BLaER1 treated with 17β-estradiol and CSF1 and Interleukin-3, amounts not matched to agents 10 nM and 100 nM (cell line): ENCODE data around the gene UVSSA.

Source experiments
- H3K27ac ChIP-seq, 11 experiments: shearing (Covaris generic); formaldehyde crosslinking; 2 replicates each; pipeline ENCODE4 v1.8.1; 2022
- H3K27me3 ChIP-seq, 11 experiments: shearing (Covaris generic); formaldehyde crosslinking; 2 replicates each; pipeline ENCODE4 v1.8.1; 2022
- H3K36me3 ChIP-seq, 11 experiments: shearing (Covaris generic); formaldehyde crosslinking; 2 replicates each; pipeline ENCODE4 v1.8.1; 2022
- H3K4me1 ChIP-seq, 10 experiments: shearing (Covaris generic); formaldehyde crosslinking; 2 replicates each; pipeline ENCODE4 v1.8.1; 2022
- H3K4me2 ChIP-seq, 11 experiments: shearing (Covaris generic); formaldehyde crosslinking; 2 replicates each; pipeline ENCODE4 v1.8.1; 2022
- H3K4me3 ChIP-seq, 10 experiments: shearing (Covaris generic); formaldehyde crosslinking; 2 replicates each; pipeline ENCODE4 v1.8.1; 2022
- H3K9ac ChIP-seq, 11 experiments: shearing (Covaris generic); formaldehyde crosslinking; 2 replicates each; pipeline ENCODE4 v1.8.1; 2022
- H3K9me3 ChIP-seq, 11 experiments: shearing (Covaris generic); formaldehyde crosslinking; replicated peaks in 1 of 11; 2 replicates each; pipeline ENCODE4 v1.8.1; 2022
- H4K20me1 ChIP-seq, 11 experiments: shearing (Covaris generic); formaldehyde crosslinking; 2 replicates each; pipeline ENCODE4 v1.8.1; 2022
- Cebpa-rat ChIP-seq, 11 experiments: shearing (Covaris generic); IDR thresholded peaks; 2 replicates each; pipeline ENCODE4 v1.8.1; 2022

Gene UVSSA

DNA sequence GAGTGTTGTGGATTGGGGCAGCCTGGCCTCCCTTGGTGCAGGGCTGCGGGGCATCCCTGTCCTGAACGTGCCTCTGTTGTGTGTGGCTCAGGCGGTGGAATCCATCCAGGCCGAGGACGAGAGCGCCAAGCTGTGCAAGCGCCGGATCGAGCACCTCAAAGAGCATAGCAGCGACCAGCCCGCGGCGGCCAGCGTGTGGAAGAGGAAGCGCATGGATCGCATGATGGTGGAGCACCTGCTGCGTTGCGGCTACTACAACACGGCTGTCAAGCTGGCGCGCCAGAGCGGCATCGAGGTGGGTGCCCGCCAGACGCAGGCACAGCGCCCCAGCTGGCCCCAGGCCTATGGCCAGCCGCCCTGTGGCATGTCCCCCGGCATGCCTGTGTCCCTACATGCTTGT, 31.7 kb upstream of the UVSSA start:
- Histone ChIP-seq H3K27me3 (no peaks in the 10 kb centered on the region), H3K36me3 (peaks cover 77 to 82% (median 79%) of the 10 kb centered on the region in 11 experiments), H3K27ac (no peak overlapping the region), H3K9ac (no peak overlapping the region), H3K4me1 (peaks cover 19 to 27% (median 19%) of the 10 kb centered on the region in 10 experiments), H3K4me2 (no peak overlapping the region), H3K4me3 (no peak overlapping the region), H3K9me3 (peaks cover 0 to 19% (median 10%) of the 10 kb centered on the region in 11 experiments; a peak in 13 of 22 replicates), H4K20me1 (peaks cover 32 to 80% (median 63%) of the 10 kb centered on the region in 11 experiments)
- TF ChIP-seq Cebpa-rat (IDR thresholded peaks at IDR 0.05) = no peak

- H3K9me3 ChIP-seq = peaks cover 0 to 19% (median 10%) of the 10 kb centered on the region in 11 experiments; a peak in 13 of 22 replicates
- peaks cover 12 to 20% (median 13%) of the 10 kb centered on the region in 10 experiments for H3K4me1 ChIP-seq
- H3K36me3 ChIP-seq = peaks cover 82 to 89% (median 85%) of the 10 kb centered on the region in 11 experiments
- no peak for TF ChIP-seq Cebpa-rat (IDR thresholded peaks at IDR 0.05)
- peaks cover 25 to 79% (median 57%) of the 10 kb centered on the region in 11 experiments for H4K20me1 ChIP-seq
- H3K27me3 ChIP-seq = no peaks in the 10 kb centered on the region
- H3K4me2 ChIP-seq = no peak overlapping the region
- no peak overlapping the region for H3K27ac ChIP-seq
- H3K9ac ChIP-seq = peak overlapping the region in 1 of 11 experiments; percentile 18; a peak in 1 of 22 replicates
- no peak overlapping the region for H3K4me3 ChIP-seq
Observed at GRCh38 chr4:1315836-1316536, 31.0 kb upstream of the UVSSA start.

- H3K27ac ChIP-seq = no peak overlapping the region
- H3K9ac ChIP-seq = peak overlapping the region in 1 of 11 experiments; percentile 18; a peak in 1 of 22 replicates
- no peaks in the 10 kb centered on the region for H3K27me3 ChIP-seq
- peaks cover 18 to 79% (median 57%) of the 10 kb centered on the region in 11 experiments; a peak in 20 of 22 replicates for H4K20me1 ChIP-seq
- TF ChIP-seq Cebpa-rat (IDR thresholded peaks at IDR 0.05) = no peak
- H3K4me1 ChIP-seq = peaks cover 5 to 13% (median 6%) of the 10 kb centered on the region in 10 experiments
- H3K36me3 ChIP-seq = peaks cover 85 to 94% (median 92%) of the 10 kb centered on the region in 11 experiments
- H3K9me3 ChIP-seq = peaks cover 0 to 19% (median 10%) of the 10 kb centered on the region in 11 experiments; a peak in 13 of 22 replicates
- H3K4me2 ChIP-seq = no peak overlapping the region
- no peak overlapping the region for H3K4me3 ChIP-seq
Observed at GRCh38 chr4:1316537-1317168, 30.4 kb upstream of the UVSSA start.

- Histone ChIP-seq H3K4me3 (no peak overlapping the region), H3K27me3 (no peaks in the 10 kb centered on the region), H3K27ac (no peak overlapping the region), H3K4me2 (no peak overlapping the region), H3K9ac (no peak overlapping the region), H3K4me1 (peaks cover 0 to 8% (median 0%) of the 10 kb centered on the region in 10 experiments; a peak in 5 of 20 replicates), H3K36me3 (peaks cover 84 to 94% (median 92%) of the 10 kb centered on the region in 11 experiments), H4K20me1 (peaks cover 13 to 79% (median 57%) of the 10 kb centered on the region in 11 experiments; a peak in 18 of 22 replicates), H3K9me3 (peaks cover 0 to 19% (median 10%) of the 10 kb centered on the region in 11 experiments; a peak in 13 of 22 replicates)
- no peak for TF ChIP-seq Cebpa-rat (IDR thresholded peaks at IDR 0.05)
Observed at GRCh38 chr4:1317177-1318045, 29.6 kb upstream of the UVSSA start.

DNA sequence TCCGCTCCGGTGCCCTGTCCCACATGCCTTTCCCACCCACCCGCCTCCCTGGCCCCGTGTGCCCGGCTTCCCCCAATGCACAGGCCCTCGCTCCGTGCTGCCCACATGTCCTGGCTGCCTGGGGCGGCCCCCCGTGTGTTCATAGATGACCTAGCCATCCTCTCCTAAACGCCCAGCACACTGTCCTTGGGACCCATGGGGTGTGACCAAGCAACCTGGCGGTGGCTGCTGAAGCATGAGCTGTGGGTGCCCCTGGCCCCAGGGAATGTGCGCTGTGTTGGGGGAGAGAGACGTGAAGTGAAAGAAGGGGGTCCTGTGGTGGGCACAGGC, 29.0 kb upstream of the UVSSA start:
- H3K36me3 ChIP-seq = peaks cover 84 to 94% (median 92%) of the 10 kb centered on the region in 11 experiments
- no peak for TF ChIP-seq Cebpa-rat (IDR thresholded peaks at IDR 0.05)

DNA sequence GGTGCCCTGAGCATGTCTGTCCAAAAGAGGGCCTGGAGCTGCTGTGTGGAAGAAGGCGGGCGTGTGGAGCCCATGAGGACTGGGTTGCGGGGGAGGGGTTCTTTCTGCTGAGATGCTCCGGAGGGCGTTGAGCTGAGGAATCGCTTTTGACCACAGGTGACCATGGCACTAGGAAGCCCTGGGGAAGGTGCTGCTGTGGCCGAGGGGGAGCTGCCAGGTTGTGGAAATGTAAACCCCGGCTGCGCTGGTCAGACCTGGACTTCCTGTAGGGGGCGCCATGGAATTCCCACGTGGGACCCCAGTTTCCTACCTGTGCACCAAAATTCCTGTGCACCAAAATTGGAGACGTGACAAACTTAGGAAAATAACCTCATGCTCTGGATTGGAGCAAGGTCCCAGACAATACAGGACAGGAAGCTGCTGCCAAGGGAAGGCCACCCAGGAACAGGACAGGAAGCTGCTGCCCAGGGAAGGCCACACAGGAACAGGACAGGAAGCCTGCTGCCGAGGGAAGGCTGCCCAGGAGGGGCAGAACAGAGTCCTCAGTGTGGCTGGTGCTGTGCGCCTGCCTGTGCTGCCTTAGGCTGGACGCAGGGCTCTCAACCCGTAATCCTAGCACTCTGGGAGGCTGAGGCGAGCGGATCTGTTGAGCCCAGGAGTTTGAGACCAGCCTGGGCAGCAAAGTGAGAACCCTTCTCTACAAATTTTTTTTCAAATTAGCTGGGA, 28.4 kb upstream of the UVSSA start:
- Histone ChIP-seq H3K4me3 (no peak overlapping the region), H3K36me3 (peaks cover 84 to 94% (median 92%) of the 10 kb centered on the region in 11 experiments), H4K20me1 (peaks cover 12 to 82% (median 54%) of the 10 kb centered on the region in 11 experiments; a peak in 19 of 22 replicates), H3K9me3 (peaks cover 0 to 9% (median 2%) of the 10 kb centered on the region in 11 experiments; a peak in 10 of 22 replicates), H3K27me3 (no peaks in the 10 kb centered on the region), H3K27ac (no peak overlapping the region), H3K4me2 (no peak overlapping the region; a peak in 1 of 22 replicates), H3K4me1 (peaks cover 0 to 8% (median 0%) of the 10 kb centered on the region in 10 experiments; a peak in 4 of 20 replicates), H3K9ac (no peak overlapping the region)
- TF ChIP-seq Cebpa-rat (IDR thresholded peaks at IDR 0.05) = no peak

More for the DNA sequence above, 29.0 kb upstream of the UVSSA start:
- Histone ChIP-seq H3K9me3 (peaks cover 0 to 15% (median 7%) of the 10 kb centered on the region in 11 experiments; a peak in 13 of 22 replicates), H3K9ac (no peak overlapping the region), H3K27me3 (no peaks in the 10 kb centered on the region), H4K20me1 (peaks cover 13 to 79% (median 52%) of the 10 kb centered on the region in 11 experiments; a peak in 18 of 22 replicates), H3K4me2 (no peak overlapping the region), H3K4me1 (peaks cover 0 to 8% (median 0%) of the 10 kb centered on the region in 10 experiments; a peak in 4 of 20 replicates), H3K4me3 (no peak overlapping the region), H3K27ac (no peak overlapping the region)

DNA sequence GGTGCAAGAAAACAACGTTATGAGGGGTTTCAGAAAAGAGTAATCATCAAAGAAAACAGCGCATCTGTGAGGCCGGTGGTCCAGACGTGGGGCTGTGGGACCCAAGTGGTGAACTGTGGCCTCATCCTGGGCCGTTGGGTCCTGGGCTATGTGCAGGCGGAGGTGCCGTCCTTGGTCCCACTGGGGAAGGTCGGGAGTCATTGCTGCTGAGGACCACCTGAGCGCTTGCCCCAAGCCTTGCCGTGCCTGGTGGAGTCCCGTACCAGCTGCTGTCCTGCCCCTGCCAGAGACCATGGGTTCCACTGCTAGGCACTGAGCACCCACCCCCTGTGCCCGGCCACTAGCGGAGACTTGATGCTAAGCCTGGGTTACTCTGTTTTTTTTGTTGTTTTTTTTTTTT, 25.5 kb upstream of the UVSSA start:
- Histone ChIP-seq H3K27ac (no peak overlapping the region), H3K9ac (no peak overlapping the region), H3K36me3 (peaks cover 87 to 97% (median 94%) of the 10 kb centered on the region in 11 experiments), H3K9me3 (no peaks in the 10 kb centered on the region), H3K4me2 (no peak overlapping the region), H3K4me3 (no peak overlapping the region), H3K4me1 (peaks cover 0 to 12% (median 6%) of the 10 kb centered on the region in 10 experiments; a peak in 14 of 20 replicates), H4K20me1 (peaks cover 12 to 89% (median 55%) of the 10 kb centered on the region in 11 experiments; a peak in 20 of 22 replicates), H3K27me3 (no peaks in the 10 kb centered on the region)
- no peak for TF ChIP-seq Cebpa-rat (IDR thresholded peaks at IDR 0.05)
